GM18511 (cell line): ENCODE data around the gene CHRM4.

Experiments
- ATAC-seq: cut with Tn5 transposase; IDR thresholded peaks from one replicate; pipeline ENCODE4 v1.9.1; 2021; ENCODE audit warnings: mild to moderate bottlenecking, moderate library complexity; ENCODE audit not compliant: unreplicated experiment

Gene CHRM4

GRCh38 chr11:46391578-46392420 lies at the start of gene CHRM4:
TSS of gene CHRM4 (minus strand) at chr11:46391776. CDS start at chr11:46386557, 5,219 bp downstream.
- peak; percentile 4 for ATAC-seq

GRCh38 chr11:46438211-46438610 lies 46.6 kb upstream of the CHRM4 start:
- ATAC-seq = no peak

GRCh38 chr11:46437122-46437689 lies 45.6 kb upstream of the CHRM4 start:
- ATAC-seq = no peak

- ATAC-seq = no peak
Observed at GRCh38 chr11:46436113-46436512, 44.5 kb upstream of the CHRM4 start.

DNA sequence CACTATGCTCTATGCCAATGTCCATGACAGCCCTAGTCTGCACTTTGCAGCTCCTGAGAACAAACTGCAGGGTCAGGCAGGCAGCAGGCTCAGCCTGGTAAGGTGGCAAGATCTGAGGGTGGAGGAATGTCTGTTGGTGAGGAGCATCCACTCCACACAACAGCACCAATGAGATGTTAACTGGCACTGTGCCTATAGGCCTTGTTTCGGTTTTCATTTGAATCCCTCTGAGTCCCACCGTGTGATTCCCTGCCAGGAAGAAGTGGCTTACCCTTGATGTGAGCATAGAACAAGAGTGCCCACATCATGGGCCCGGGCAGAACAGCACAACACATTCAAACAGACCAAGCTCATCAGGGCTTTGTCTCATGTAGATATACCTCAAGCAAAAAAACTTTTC lies 44.1 kb upstream of the CHRM4 start:
- ATAC-seq = no peak

GRCh38 chr11:46431211-46431610 lies 39.6 kb upstream of the CHRM4 start:
- no peak for ATAC-seq

GRCh38 chr11:46429717-46430116 lies 38.1 kb upstream of the CHRM4 start:
- no peak for ATAC-seq

DNA sequence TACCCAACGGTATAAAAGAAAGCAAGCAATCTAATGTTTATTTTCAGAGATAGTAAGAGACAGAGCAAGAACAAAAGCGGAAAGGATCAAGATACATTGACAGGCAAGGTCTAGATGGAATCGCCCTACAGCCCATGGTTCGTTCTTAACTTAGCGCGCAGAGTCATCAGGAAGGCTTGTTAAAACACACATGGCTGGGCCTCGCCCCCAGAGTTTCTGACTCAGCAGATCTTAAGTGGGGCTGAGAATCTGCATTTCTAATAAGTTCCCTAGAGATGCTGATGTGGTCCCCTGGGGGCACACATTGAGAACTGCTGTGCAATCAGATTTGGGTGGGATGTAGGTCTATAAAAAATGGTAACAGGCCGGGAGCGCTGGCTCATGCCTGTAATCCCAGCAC lies 35.8 kb upstream of the CHRM4 start:
- no peak for ATAC-seq

DNA sequence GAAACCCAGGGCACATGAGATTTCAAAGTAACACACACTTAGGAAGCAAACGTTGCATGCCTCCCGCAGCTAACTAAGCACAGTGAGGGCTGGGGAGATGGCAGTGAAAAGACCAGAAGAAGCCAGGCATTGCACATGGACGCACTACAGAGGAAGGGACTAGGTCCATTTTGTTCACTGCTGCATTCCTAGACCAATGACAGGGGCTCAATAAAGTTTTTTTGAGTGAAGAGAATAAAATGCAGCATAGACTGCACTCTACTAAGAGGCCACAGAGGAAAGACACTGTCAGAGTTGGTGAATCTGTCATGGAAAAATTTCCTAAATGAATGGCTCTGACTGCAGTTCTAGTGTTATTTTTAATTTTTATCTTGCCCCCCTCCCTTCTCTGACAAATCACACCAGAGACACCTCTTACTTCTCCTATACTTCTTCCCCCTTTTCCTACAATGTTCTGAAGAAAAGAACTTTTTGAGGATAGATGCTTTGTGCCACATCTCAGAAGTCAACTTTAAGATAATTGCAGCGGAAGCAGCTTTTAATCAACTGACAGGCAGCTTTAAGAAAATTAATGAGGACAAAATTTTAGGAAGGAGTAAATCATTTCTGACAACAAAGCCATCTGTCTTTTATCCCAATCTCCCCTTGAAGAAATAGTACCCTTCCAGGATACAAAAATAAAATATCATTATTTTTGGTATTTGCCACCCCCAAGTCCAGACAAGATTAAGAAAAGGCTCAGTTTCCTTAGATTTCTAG lies 34.8 kb upstream of the CHRM4 start:
- no peak for ATAC-seq

- ATAC-seq = no peak
Observed at GRCh38 chr11:46422588-46422987, 31.0 kb upstream of the CHRM4 start.

GRCh38 chr11:46421257-46421880 lies 29.8 kb upstream of the CHRM4 start:
- no peak for ATAC-seq

DNA sequence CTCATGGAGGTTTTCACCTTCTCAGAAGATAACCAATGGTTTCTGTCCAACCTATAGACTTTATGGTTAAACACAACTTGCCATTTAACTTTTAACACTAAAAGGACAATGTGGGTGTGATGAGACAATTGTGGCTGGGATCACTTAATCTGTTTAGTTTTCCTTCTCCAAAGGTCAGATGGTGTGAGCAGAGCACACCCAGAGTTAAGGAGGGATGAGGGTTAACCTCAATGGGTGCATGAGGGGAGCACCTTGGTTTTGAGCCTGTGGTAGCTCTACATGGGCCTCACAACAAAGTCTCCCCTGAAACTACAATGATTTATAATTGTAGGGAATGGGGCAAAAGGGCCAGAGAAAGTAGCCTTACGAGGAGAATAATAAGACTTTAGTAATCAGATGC lies 28.9 kb upstream of the CHRM4 start:
- no peak for ATAC-seq

DNA sequence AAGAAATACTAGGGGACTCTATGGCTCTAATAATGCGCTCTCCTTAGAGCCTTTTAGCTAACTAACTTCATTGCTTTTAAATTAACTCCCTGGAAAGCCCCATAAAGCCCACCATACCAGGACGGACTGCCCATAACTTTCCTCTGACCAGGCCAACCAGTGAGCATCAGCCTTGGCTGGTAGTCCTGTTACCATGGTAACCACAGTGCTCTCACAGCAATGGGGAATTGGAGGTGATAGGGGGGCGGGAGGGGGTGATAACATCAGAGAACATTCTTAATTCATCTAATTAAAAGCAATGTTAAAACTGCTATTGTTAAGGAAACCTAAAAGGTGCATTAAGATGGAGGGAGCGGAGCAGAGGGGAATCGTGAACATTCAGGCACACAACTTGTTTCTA lies 27.2 kb upstream of the CHRM4 start:
- no peak for ATAC-seq

DNA sequence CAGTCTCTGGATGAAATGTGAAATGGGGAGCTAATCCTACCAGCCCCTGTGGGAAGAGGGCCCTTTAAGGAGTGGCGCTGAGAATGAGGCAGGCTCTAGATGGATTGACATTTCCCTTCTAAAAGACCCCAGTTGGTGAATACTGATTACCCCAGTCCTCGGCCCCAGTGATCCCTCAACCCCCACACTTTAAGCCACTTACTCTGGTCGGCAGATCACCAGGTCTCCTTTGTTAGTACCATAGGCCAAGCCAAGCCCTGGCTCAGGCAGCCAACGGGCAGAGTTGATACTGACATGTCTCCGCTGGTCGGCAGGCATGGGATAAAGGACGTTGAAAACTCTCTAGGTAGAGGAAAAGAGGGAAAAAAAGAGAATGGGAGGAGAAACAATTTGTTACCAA lies 26.1 kb upstream of the CHRM4 start:
- no peak for ATAC-seq

GRCh38 chr11:46414879-46415278 lies 23.3 kb upstream of the CHRM4 start:
- no peak for ATAC-seq

DNA sequence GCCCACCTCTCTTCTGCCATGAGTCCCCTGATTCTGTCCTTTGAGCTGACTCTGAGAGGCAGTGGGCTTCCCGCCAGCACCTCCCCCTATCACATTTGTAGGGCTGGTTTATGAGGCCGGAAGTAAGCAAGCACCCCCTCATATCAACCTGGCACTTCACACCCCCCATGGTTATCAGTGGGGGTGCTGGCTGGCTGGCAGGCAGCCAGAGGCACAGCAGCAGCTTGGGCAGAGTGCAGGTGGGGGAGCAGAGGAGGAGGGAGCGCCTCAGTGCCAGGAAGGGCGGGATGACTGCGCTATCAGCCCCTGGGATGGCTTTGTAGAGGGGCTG lies 22.9 kb upstream of the CHRM4 start:
- ATAC-seq = no peak

- no peak for ATAC-seq
Observed at GRCh38 chr11:46413760-46414465, 22.3 kb upstream of the CHRM4 start.

GRCh38 chr11:46410021-46410420 lies 18.4 kb upstream of the CHRM4 start:
- no peak for ATAC-seq

GRCh38 chr11:46408407-46408986 lies 16.9 kb upstream of the CHRM4 start:
- no peak for ATAC-seq

DNA sequence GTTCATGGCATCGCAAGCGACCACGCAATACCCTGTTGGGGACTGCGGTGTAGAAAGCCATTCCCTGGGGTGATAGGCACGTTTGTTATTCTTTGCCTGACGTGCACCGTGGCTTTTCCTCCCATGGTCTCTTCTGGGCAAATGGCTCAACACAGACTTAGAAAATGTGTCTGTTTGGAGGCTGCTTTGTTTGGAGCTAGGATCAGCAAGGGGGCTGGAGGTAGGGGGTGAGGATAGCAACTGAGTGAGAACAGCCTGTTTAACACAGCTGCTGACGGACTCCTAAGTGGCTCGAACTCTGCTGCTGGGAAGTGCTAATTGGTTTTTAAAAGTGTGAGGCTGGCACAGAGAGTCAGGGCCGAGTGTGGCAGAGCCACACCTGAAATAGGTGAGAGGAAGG lies 16.1 kb upstream of the CHRM4 start:
- ATAC-seq = no peak
